ENCODE results near the gene FBXL17.
A peak's percentile ranks its signal among the peaks of the same experiment; 100 is the strongest.
"Not testable (repeated sequence)": the region's sequence is repeated elsewhere in the genome, so short reads cannot be mapped to it uniquely, and the experiment has no call there.

Gene FBXL17

GRCh38 chr5:108409786-108410185 lies 27.9 kb upstream of the FBXL17 start:
- POLR2A ChIA-PET: no interaction called here
- Histone ChIP-seq H3K4me3 (ENCODE audit: low read depth, low read length) (no peak overlapping the region), H3K36me3 (ENCODE audit: control insufficient read depth in 2 of 2, insufficient read depth in 1 of 2, low read length in 2 of 2) (no peaks in the 10 kb centered on the region), H3K4me1 (ENCODE audit: control insufficient read depth, insufficient read depth, low read length) (no peaks in the 10 kb centered on the region), H3K27ac (ENCODE audit: extremely low read depth, low read depth, low read length) (no peak overlapping the region), H3K9me3 (ENCODE audit: control insufficient read depth, insufficient read depth, low read depth, low read length) (no peaks in the 10 kb centered on the region)
- TF ChIP-seq ZNF48 (tag by site-specific recombination; IDR thresholded peaks at IDR 0.05) (no peak), ZNF701 (tag by site-specific recombination; IDR thresholded peaks at IDR 0.05) (no peak)
- CTCF ChIA-PET: no interaction called here

- POLR2A ChIA-PET; H3K36me3 ChIP-seq (ENCODE audit: control insufficient read depth in 2 of 2, insufficient read depth in 1 of 2, low read length in 2 of 2); CTCF ChIA-PET; H3K9me3 ChIP-seq (ENCODE audit: control insufficient read depth, insufficient read depth, low read depth, low read length); H3K27ac ChIP-seq (ENCODE audit: extremely low read depth, low read depth, low read length); H3K4me1 ChIP-seq (ENCODE audit: control insufficient read depth, insufficient read depth, low read length); H3K4me3 ChIP-seq (ENCODE audit: low read depth, low read length): not testable (repeated sequence)
- TF ChIP-seq ZNF146 (tag by site-specific recombination; IDR thresholded peaks at IDR 0.05): peak; percentile 82
Measured at GRCh38 chr5:108405201-108405600, 23.3 kb upstream of the FBXL17 start.

- no peak overlapping the region for H3K4me3 ChIP-seq (ENCODE audit: low read depth, low read length)
- no peaks in the 10 kb centered on the region for H3K4me1 ChIP-seq (ENCODE audit: control insufficient read depth, insufficient read depth, low read length)
- H3K27ac ChIP-seq (ENCODE audit: extremely low read depth, low read depth, low read length): no peak overlapping the region
- no peaks in the 10 kb centered on the region for H3K9me3 ChIP-seq (ENCODE audit: control insufficient read depth, insufficient read depth, low read depth, low read length)
- CTCF ChIA-PET: no interaction called here
- TF ChIP-seq GFI1B (tag by site-specific recombination; IDR thresholded peaks at IDR 0.05): no peak
- no peak for TF ChIP-seq ZNF707 (tag by site-specific recombination; IDR thresholded peaks at IDR 0.05)
- TF ChIP-seq ZNF837 (tag by site-specific recombination; IDR thresholded peaks at IDR 0.05): no peak
- POLR2A ChIA-PET: no interaction called here
- H3K36me3 ChIP-seq (ENCODE audit: control insufficient read depth in 2 of 2, insufficient read depth in 1 of 2, low read length in 2 of 2): no peaks in the 10 kb centered on the region
Measured at GRCh38 chr5:108398964-108399363, 17.1 kb upstream of the FBXL17 start.

GRCh38 chr5:108396837-108397236 lies 14.9 kb upstream of the FBXL17 start:
- H3K36me3 ChIP-seq (ENCODE audit: control insufficient read depth in 2 of 2, insufficient read depth in 1 of 2, low read length in 2 of 2); CTCF ChIA-PET; H3K27ac ChIP-seq (ENCODE audit: extremely low read depth, low read depth, low read length); POLR2A ChIA-PET; H3K4me3 ChIP-seq (ENCODE audit: low read depth, low read length); H3K9me3 ChIP-seq (ENCODE audit: control insufficient read depth, insufficient read depth, low read depth, low read length); H3K4me1 ChIP-seq (ENCODE audit: control insufficient read depth, insufficient read depth, low read length): not testable (repeated sequence)
- peak; percentile 68 for TF ChIP-seq ZBTB8A (tag by site-specific recombination; IDR thresholded peaks at IDR 0.05)
- TF ChIP-seq ZNF394 (tag by site-specific recombination; IDR thresholded peaks at IDR 0.05; ENCODE audit: borderline replicate concordance): peak; percentile 92
- peak; percentile 82 for TF ChIP-seq ZNF518A (tag by site-specific recombination; conservative IDR thresholded peaks at IDR 0.05; ENCODE audit: low read depth)
- TF ChIP-seq ZNF623 (tag by site-specific recombination; IDR thresholded peaks at IDR 0.05): peak; percentile 71
- peak; percentile 85; the same call in 1 of the 2 replicates for TF ChIP-seq ZNF138 (tag by site-specific recombination; IDR thresholded peaks at IDR 0.05; ENCODE audit: borderline replicate concordance)
- TF ChIP-seq ZNF555 (tag by site-specific recombination; conservative IDR thresholded peaks at IDR 0.05): peak; percentile 91
- 0 out of 2 replicates have a peak, but pooled peaks have one; percentile 19 for TF ChIP-seq ZNF580 (tag by site-specific recombination; IDR thresholded peaks at IDR 0.05)
- TF ChIP-seq ZNF266 (tag by site-specific recombination; IDR thresholded peaks at IDR 0.05; ENCODE audit: low read depth): peak; percentile 73; the same call in 1 of the 2 replicates
- TF ChIP-seq ZNF426 (tag by site-specific recombination; IDR thresholded peaks at IDR 0.05): peak; percentile 85
- peak; percentile 61; the same call in 1 of the 2 replicates for TF ChIP-seq ZNF433 (tag by site-specific recombination; IDR thresholded peaks at IDR 0.05; ENCODE audit: low read depth)
- peak; percentile 77 for TF ChIP-seq ZNF560 (tag by site-specific recombination; IDR thresholded peaks at IDR 0.05; ENCODE audit: borderline replicate concordance)
- peak; percentile 74 for TF ChIP-seq ZBTB11 (tag by site-specific recombination; conservative IDR thresholded peaks at IDR 0.05; ENCODE audit: low read depth)
- 0 out of 2 replicates have a peak, but pooled peaks have one; percentile 21 for TF ChIP-seq RBAK (tag by site-specific recombination; IDR thresholded peaks at IDR 0.05)
- TF ChIP-seq ZXDB (tag by site-specific recombination; IDR thresholded peaks at IDR 0.05): 0 out of 2 replicates have a peak, but pooled peaks have one; percentile 55
